GM20000 (cell line): ENCODE data around the gene ASAP2.

Source experiments
- DNase-seq: peaks from one replicate; pipeline ENCODE4 v3.0.0; 2012; ENCODE audit warnings: low spot score
- TF ChIP-seq, protein P1 (sequence below): IDR thresholded peaks from 2 replicates; pipeline ENCODE4 v1.5.1; 2012; ENCODE audit warnings: mild to moderate bottlenecking, control low read depth; ENCODE audit errors: extremely low read depth, missing control alignments

The ASAP2 gene

DNA sequence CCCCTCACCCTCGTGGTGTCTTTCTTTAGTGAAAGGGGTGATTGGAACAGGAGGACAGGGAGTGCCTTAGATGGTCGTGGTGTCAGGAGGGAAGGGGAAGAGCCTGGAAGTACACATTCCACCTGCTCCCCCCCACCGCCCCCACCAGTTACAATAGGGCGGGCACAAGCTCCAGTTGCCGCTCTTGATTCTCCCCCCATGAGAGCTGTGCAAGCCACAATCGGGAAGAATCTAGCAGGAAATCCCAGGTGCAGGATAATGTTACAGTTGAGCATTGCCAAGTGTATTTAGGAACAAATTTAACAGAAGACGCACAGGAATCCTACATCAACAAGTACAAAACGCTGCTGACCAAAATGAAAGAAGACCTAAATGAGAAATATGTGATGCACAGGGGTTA, 73.6 kb downstream of the ASAP2 start:
- TF ChIP-seq, protein P1, sequence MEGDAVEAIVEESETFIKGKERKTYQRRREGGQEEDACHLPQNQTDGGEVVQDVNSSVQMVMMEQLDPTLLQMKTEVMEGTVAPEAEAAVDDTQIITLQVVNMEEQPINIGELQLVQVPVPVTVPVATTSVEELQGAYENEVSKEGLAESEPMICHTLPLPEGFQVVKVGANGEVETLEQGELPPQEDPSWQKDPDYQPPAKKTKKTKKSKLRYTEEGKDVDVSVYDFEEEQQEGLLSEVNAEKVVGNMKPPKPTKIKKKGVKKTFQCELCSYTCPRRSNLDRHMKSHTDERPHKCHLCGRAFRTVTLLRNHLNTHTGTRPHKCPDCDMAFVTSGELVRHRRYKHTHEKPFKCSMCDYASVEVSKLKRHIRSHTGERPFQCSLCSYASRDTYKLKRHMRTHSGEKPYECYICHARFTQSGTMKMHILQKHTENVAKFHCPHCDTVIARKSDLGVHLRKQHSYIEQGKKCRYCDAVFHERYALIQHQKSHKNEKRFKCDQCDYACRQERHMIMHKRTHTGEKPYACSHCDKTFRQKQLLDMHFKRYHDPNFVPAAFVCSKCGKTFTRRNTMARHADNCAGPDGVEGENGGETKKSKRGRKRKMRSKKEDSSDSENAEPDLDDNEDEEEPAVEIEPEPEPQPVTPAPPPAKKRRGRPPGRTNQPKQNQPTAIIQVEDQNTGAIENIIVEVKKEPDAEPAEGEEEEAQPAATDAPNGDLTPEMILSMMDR, result no peak
- no peak for DNase-seq

DNA sequence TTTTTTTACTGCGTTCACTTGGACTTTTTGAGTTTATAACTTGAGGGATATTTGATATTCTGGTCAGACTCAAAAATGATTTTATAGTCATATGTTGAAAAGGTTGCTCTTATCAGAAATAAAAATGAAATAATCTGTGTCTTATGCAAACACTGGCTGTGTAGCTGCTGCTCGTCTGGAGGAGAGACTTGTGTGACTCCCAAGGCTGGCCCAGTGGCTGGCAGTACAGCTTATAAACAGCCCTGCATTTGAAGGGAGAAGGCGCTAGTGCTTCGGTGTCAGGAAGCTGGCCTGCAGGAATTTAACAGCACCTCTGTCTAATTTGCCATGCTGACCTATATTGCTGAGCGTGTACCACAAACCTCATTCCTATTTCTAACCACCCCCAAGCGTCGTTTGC, 74.5 kb downstream of the ASAP2 start:
- TF ChIP-seq, protein P1, result no peak
- no peak for DNase-seq

DNA sequence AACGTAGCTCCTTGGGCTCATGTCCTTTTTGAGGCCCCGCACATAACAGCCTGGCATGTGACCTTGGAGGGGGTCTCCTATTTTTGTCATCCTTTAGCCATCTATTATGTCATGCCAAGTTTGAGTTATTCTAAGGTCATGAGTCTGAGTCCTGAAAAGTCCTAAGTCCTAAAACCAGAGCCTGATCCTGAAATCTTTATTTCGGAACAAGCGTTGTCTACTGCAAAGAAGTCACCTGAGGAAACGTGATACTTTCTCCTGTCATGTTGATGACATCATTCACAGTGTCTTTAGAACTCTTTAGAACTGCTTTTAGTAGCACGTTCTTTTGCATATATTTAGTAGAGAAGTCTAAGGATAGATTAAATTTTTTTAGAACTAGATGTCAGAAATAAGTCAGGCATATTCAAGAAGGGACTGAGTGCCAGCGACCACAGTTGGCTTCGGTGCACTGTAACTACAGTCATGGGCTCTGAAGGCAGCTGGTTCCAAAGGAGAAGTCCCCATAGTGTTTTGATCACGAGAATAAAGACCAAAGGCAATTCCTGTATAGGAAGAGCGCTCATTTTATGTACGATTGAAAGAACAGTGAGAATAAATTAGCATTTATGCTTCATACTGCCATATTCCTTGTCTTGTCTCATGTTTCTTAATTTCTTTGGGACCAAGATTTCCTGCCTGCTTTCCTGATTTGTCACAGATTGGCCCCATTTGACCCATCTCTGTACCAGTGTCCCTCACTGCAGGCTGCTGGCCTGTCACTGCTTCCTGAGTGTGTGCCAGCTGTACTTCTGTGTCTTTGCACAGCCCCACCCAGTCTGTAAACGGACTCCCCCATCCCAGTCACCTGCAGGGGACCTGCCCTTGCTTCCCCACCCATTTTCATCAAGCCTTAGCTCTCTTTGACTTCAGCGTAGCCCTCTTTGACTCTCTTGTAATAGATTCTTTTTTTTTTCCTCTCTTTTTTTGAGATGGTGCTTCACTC, 75.8 kb downstream of the ASAP2 start:
- TF ChIP-seq, protein P1, result no peak

DNA sequence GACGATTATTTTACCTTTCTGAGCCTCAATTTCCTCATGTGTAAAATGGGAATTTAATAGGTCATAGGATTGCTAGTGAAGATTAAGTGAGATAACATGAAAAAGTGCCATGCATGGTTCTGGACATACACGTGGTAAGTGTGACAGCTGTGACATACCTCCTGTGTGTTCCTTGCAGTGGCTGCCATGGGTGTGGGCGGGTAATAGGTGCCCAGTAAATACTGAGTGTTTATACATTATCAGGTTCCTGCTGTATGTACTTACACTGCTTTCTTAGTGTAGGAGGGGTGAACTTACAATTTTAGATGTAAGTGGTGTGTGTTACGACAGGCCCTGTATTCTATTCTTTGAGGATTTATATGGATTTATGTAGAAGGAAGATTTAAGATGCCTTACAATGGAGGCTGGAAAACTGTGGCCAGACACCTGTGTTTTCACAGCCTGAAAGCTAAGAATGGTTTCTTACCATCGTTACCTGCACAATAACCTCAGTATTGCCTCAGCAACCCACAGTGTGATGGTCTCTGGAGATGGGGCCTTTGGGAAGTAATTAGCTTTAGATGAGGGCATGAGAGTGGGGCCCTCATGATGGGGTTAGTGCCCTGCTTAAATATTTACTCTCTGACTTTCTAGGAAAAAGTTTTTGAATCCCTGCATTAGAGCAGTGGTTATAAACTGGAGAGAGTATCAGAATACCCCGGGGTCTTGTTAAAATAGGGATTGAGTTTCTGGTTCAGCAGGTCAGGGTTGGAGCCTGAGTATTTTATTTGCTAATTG, 78.1 kb downstream of the ASAP2 start:
- TF ChIP-seq, protein P1, result no peak
- no peak for DNase-seq

More for the DNA sequence above, 75.8 kb downstream of the ASAP2 start:
- no peak for DNase-seq

DNA sequence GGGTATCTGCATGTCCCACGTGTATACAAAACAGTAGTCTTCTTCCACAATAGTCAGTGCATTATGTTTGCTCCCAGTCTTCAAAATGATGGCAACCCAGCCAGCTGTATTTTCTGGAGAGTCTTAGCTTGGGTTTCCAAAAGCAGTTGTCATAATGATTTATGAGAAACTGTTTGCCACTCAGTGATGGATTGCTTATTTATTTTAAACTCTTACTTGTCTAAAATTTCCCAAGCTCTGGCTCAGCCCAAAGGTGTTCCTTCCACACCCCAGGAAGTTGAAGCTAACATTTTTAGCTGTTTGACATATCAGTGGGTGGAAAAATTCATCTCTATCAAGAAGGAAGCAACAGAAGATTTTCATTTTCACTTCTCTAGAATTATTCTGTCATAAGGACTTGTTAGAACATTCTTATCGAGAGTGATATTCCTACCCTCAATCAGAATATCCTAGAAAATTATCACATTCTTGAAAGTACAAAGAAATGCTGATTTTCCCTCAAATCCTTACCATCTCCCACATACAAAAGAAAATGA, 78.8 kb downstream of the ASAP2 start:
- TF ChIP-seq, protein P1, result no peak
- no peak for DNase-seq

DNA sequence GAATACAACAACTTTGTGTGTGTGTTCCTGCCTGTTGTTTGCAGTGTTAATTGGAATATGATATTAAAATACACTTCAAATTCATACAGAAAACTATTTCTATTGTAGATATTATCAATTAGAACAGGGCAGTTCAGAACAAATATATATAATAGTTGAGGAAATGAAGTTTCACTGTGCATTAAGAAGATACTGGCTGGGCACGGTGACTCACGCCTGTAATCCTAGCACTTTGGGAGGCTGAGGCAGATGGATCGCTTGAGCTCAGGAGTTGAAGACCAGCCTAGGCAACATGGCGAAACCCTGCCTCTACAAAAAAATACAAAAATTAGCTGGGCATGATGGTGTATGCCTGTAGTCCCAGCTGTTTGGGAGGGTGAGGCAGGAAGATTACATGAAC, 79.3 kb downstream of the ASAP2 start:
- DNase-seq, result no peak
- TF ChIP-seq, protein P1, result no peak
